Coronary artery (tissue), 2 donors: Measurements from ENCODE around the gene UNK.
A peak's percentile ranks its signal among the peaks of the same experiment; 100 is the strongest.

Source experiments
- DNase-seq: peaks from one replicate; pipeline ENCODE4 v3.0.0-alpha.2; 2017; ENCODE audit warnings: low spot score
- H3K27ac ChIP-seq, 2 donors: fragments of 200-600 bp; sonication (generic); one replicate each; pipeline ENCODE4 v1.5.1; 2016 to 2019
- H3K4me3 ChIP-seq: fragments of 200-600 bp; sonication (generic); 2 replicates; pipeline ENCODE4 v1.5.1; 2016; ENCODE audit warnings: mild to moderate bottlenecking, moderate library complexity
- CTCF ChIP-seq: fragments of 200-600 bp; sonication (generic); IDR thresholded peaks from one replicate; pipeline ENCODE4 v1.5.1; 2019; ENCODE audit warnings: antibody characterized with exemption

The UNK gene

GRCh38 chr17:75844530-75845057, 60.0 kb downstream of the UNK start:
- H3K27ac ChIP-seq = peak overlapping the region; percentile 91 to 96
- no peak for DNase-seq
- no peak for TF ChIP-seq CTCF
- peak overlapping the region; percentile 54 for H3K4me3 ChIP-seq

- Histone ChIP-seq H3K27ac (peak overlapping the region; percentile 91 to 96), H3K4me3 (peak overlapping the region; percentile 54)
- peak; percentile 96 for DNase-seq
- peak; percentile 87 for TF ChIP-seq CTCF
These were observed 60.6 kb downstream of the UNK start for GRCh38 chr17:75845058-75845711.

- Histone ChIP-seq H3K4me3 (no peak overlapping the region), H3K27ac (peak overlapping the region; percentile 91 to 96)
- no peak for DNase-seq
- no peak for TF ChIP-seq CTCF
These were observed 61.5 kb downstream of the UNK start for GRCh38 chr17:75845933-75846691.

GRCh38 chr17:75846692-75847613, 62.3 kb downstream of the UNK start:
- no peak for TF ChIP-seq CTCF

GRCh38 chr17:75847614-75848522, 63.3 kb downstream of the UNK start:
- Histone ChIP-seq H3K4me3 (no peak overlapping the region), H3K27ac (peak overlapping the region in 1 of 2 donors; percentile 96)
- DNase-seq = no peak

More at GRCh38 chr17:75846692-75847613, 62.3 kb downstream of the UNK start:
- Histone ChIP-seq H3K4me3 (no peak overlapping the region), H3K27ac (peak overlapping the region in 1 of 2 donors; percentile 96)
- DNase-seq = no peak

More at GRCh38 chr17:75847614-75848522, 63.3 kb downstream of the UNK start:
- TF ChIP-seq CTCF = no peak
